Measurements from ENCODE around the gene TMEM209. TPM values are rescaled to one million over a fixed set of nuclear protein-coding genes. Genes with fewer than 3 reads are reported as not detected.
"Not testable (repeated sequence)": the region's sequence is repeated elsewhere in the genome, so short reads cannot be mapped to it uniquely, and the experiment has no call there.

Gene TMEM209
- polyA plus RNA-seq, 1 donor from 2014 or later, result 14.6 TPM

- no peaks in the 10 kb centered on the region for H3F3A ChIP-seq (ENCODE audit: insufficient read depth, low read length, poor library complexity, severe bottlenecking)
- no peak overlapping the region for H3K9ac ChIP-seq (ENCODE audit: low read length)
- H3K27me3 ChIP-seq (ENCODE audit: insufficient read depth, low read depth, low read length), result no peaks in the 10 kb centered on the region
- no peak overlapping the region for H3K4me3 ChIP-seq (ENCODE audit: low read length)
- H3K36me3 ChIP-seq (ENCODE audit: insufficient read depth, low read length), result no peaks in the 10 kb centered on the region
- no peak overlapping the region for H2AFZ ChIP-seq (ENCODE audit: low read depth, low read length)
- H3K4me2 ChIP-seq (ENCODE audit: low read length), result no peak overlapping the region
- H3K79me2 ChIP-seq (replicated peaks; ENCODE audit: insufficient read depth, low read length), result no peaks in the 10 kb centered on the region
- H3K27ac ChIP-seq (ENCODE audit: low read length), result no peak overlapping the region
- H3K9me3 ChIP-seq (ENCODE audit: low read length), result no peaks in the 10 kb centered on the region
- no peaks in the 10 kb centered on the region for H3K9me2 ChIP-seq (ENCODE audit: insufficient read depth, low read length)
- H4K20me1 ChIP-seq (ENCODE audit: insufficient read depth), result no peaks in the 10 kb centered on the region
- no peak for TF ChIP-seq REST (IDR thresholded peaks at IDR 0.05; ENCODE audit: borderline replicate concordance)
- no peak for TF ChIP-seq POLR2AphosphoS5 (IDR thresholded peaks at IDR 0.05)
- TF ChIP-seq CTCF (IDR thresholded peaks at IDR 0.05; ENCODE audit: poor library complexity, severe bottlenecking), result no peak
- TF ChIP-seq SMC3 (conservative IDR thresholded peaks at IDR 0.05; ENCODE audit: poor library complexity), result no peak
- TF ChIP-seq RAD21 (conservative IDR thresholded peaks at IDR 0.05), result no peak
- TF ChIP-seq TAF1 (IDR thresholded peaks at IDR 0.05; ENCODE audit: low read depth), result no peak
- TF ChIP-seq MXI1 (conservative IDR thresholded peaks at IDR 0.05; ENCODE audit: poor library complexity, severe bottlenecking), result no peak
- TF ChIP-seq EP300 (conservative IDR thresholded peaks at IDR 0.05; ENCODE audit: poor library complexity, severe bottlenecking), result no peak
- TF ChIP-seq EZH2 (IDR thresholded peaks at IDR 0.05; ENCODE audit: borderline replicate concordance, insufficient read depth, low read length, poor library complexity, severe bottlenecking), result no peak
Measured at GRCh38 chr7:130232209-130232608, 27.0 kb upstream of the TMEM209 start.

- no peak for TF ChIP-seq SMC3 (conservative IDR thresholded peaks at IDR 0.05; ENCODE audit: poor library complexity)
- TF ChIP-seq TAF1 (IDR thresholded peaks at IDR 0.05; ENCODE audit: low read depth), result no peak
- no peak for TF ChIP-seq EP300 (conservative IDR thresholded peaks at IDR 0.05; ENCODE audit: poor library complexity, severe bottlenecking)
- no peak for TF ChIP-seq MXI1 (conservative IDR thresholded peaks at IDR 0.05; ENCODE audit: poor library complexity, severe bottlenecking)
- no peak for TF ChIP-seq CTCF (IDR thresholded peaks at IDR 0.05; ENCODE audit: poor library complexity, severe bottlenecking)
- TF ChIP-seq RAD21 (conservative IDR thresholded peaks at IDR 0.05), result no peak
- no peak for TF ChIP-seq REST (IDR thresholded peaks at IDR 0.05; ENCODE audit: borderline replicate concordance)
- no peak for TF ChIP-seq POLR2AphosphoS5 (IDR thresholded peaks at IDR 0.05)
- no peak for TF ChIP-seq EZH2 (IDR thresholded peaks at IDR 0.05; ENCODE audit: borderline replicate concordance, insufficient read depth, low read length, poor library complexity, severe bottlenecking)
- Histone ChIP-seq H2AFZ (ENCODE audit: low read depth, low read length) (no peak overlapping the region), H3K9me2 (ENCODE audit: insufficient read depth, low read length) (no peaks in the 10 kb centered on the region), H3K36me3 (ENCODE audit: insufficient read depth, low read length) (no peaks in the 10 kb centered on the region), H3F3A (ENCODE audit: insufficient read depth, low read length, poor library complexity, severe bottlenecking) (no peaks in the 10 kb centered on the region), H3K9ac (ENCODE audit: low read length) (no peak overlapping the region), H4K20me1 (ENCODE audit: insufficient read depth) (no peaks in the 10 kb centered on the region), H3K9me3 (ENCODE audit: low read length) (no peaks in the 10 kb centered on the region), H3K79me2 (replicated peaks; ENCODE audit: insufficient read depth, low read length) (no peaks in the 10 kb centered on the region), H3K4me3 (ENCODE audit: low read length) (no peak overlapping the region), H3K4me2 (ENCODE audit: low read length) (no peak overlapping the region), H3K27ac (ENCODE audit: low read length) (no peak overlapping the region), H3K27me3 (ENCODE audit: insufficient read depth, low read depth, low read length) (no peaks in the 10 kb centered on the region)
Measured at GRCh38 chr7:130231792-130232191, 26.6 kb upstream of the TMEM209 start.

GRCh38 chr7:130229981-130230380 lies 24.8 kb upstream of the TMEM209 start:
- H3K27ac ChIP-seq (ENCODE audit: low read length); H3K9me3 ChIP-seq (ENCODE audit: low read length); H3K27me3 ChIP-seq (ENCODE audit: insufficient read depth, low read depth, low read length); H3K9ac ChIP-seq (ENCODE audit: low read length); H2AFZ ChIP-seq (ENCODE audit: low read depth, low read length); H3K4me3 ChIP-seq (ENCODE audit: low read length); H3F3A ChIP-seq (ENCODE audit: insufficient read depth, low read length, poor library complexity, severe bottlenecking); H3K36me3 ChIP-seq (ENCODE audit: insufficient read depth, low read length); H3K79me2 ChIP-seq (replicated peaks; ENCODE audit: insufficient read depth, low read length); H3K4me2 ChIP-seq (ENCODE audit: low read length); H3K9me2 ChIP-seq (ENCODE audit: insufficient read depth, low read length); H4K20me1 ChIP-seq (ENCODE audit: insufficient read depth): not testable (repeated sequence)
